ENCODE results near the gene ORAI2. TPM values are rescaled to one million over a fixed set of nuclear protein-coding genes. Genes with fewer than 3 reads are reported as not detected.

ORAI2 gene
- total RNA-seq, 1 donor from 2014 or later = 20.0 TPM

DNA sequence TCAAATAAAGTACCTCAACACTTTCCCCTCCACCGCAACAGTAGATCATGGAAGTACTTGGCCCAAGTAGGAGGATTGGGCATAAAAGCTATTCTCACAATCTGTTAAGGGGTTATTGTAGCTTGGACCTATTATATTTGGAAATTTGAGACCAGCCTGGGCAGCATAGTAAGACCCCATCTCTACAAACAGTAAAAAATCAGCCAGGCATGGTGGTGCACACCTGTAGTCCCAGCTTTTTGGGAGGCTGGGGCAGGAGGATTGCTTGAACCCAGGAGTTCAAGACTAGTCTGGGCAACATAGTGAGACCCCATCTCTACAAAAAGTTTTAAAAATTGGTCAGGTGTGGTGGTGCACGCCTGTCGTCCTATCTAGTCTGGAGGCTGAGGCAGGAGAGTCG, 24.0 kb upstream of the ORAI2 start:
- intact Hi-C loops (cut with DNase I) = no loop called here
- peaks cover 92% of the 10 kb centered on the region for H3K36me3 ChIP-seq

DNA sequence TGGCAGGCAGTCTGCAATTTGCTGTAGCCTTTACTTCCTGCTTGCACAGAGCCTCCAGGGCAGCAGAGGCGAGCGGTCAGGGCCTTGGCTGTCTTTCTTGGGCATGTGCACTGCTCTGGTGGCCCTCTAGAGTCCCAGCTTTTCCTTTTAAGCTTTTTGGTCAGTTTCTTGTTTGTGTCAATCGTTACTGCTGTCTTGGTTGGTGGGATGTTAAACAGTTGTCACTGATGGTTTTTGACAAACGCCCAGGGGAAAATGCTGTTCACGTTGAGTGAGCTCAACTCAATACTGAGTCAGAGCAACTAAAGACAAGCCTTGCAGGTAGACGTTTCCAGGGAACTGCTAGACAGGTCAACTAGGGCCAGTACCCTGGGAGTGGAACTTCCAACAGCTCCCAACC, 23.3 kb upstream of the ORAI2 start:
- TF ChIP-seq, protein P1, sequence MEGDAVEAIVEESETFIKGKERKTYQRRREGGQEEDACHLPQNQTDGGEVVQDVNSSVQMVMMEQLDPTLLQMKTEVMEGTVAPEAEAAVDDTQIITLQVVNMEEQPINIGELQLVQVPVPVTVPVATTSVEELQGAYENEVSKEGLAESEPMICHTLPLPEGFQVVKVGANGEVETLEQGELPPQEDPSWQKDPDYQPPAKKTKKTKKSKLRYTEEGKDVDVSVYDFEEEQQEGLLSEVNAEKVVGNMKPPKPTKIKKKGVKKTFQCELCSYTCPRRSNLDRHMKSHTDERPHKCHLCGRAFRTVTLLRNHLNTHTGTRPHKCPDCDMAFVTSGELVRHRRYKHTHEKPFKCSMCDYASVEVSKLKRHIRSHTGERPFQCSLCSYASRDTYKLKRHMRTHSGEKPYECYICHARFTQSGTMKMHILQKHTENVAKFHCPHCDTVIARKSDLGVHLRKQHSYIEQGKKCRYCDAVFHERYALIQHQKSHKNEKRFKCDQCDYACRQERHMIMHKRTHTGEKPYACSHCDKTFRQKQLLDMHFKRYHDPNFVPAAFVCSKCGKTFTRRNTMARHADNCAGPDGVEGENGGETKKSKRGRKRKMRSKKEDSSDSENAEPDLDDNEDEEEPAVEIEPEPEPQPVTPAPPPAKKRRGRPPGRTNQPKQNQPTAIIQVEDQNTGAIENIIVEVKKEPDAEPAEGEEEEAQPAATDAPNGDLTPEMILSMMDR (IDR thresholded peaks at IDR 0.05) = no peak
- Histone ChIP-seq H3K4me3 (no peak overlapping the region), H3K4me1 (no peaks in the 10 kb centered on the region), H3K27ac (no peak overlapping the region), H3K27me3 (no peaks in the 10 kb centered on the region), H3K9me3 (no peaks in the 10 kb centered on the region), H3K36me3 (peaks cover 94% of the 10 kb centered on the region)
- no peak for ATAC-seq
- no peak for DNase-seq
- intact Hi-C loops (cut with DNase I) = loop anchor here (10.0 kb wide), 1 partner anchor 55 kb away; the partner anchor contains the start of genes ALKBH4 and LRWD1

More for the DNA sequence above, 24.0 kb upstream of the ORAI2 start:
- H3K4me3 ChIP-seq = no peak overlapping the region
- DNase-seq (no peak), ATAC-seq (no peak)
- H3K9me3 ChIP-seq = no peaks in the 10 kb centered on the region
- TF ChIP-seq, protein P1 (IDR thresholded peaks at IDR 0.05) = no peak
- H3K27me3 ChIP-seq = no peaks in the 10 kb centered on the region
- H3K4me1 ChIP-seq = no peaks in the 10 kb centered on the region
- no peak overlapping the region for H3K27ac ChIP-seq

DNA sequence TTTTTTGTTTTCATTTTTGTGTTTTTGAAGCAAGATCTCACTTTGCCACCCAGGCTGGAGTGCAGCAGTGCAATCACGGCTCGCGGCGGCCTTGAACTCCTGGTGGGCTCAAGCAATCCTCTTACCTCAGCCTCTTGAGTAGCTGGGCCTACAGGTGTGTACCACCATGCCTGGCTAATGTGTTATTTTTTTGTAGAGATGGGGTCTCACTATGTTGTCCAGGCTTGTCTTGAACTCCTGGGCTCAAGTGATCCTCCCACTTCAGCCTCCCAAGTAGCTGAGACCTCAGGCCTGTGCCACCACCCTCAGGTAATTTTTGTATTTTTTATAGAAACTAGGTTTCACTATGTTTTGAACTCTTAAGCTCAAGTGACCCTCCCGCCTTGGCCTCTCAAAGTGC, 22.5 kb upstream of the ORAI2 start:
- Histone ChIP-seq H3K36me3 (peaks cover 91% of the 10 kb centered on the region), H3K27me3 (no peaks in the 10 kb centered on the region), H3K9me3 (no peaks in the 10 kb centered on the region), H3K4me3 (no peak overlapping the region), H3K4me1 (no peaks in the 10 kb centered on the region), H3K27ac (no peak overlapping the region)
- intact Hi-C loops (cut with DNase I) = loop anchor here (10.0 kb wide), 1 partner anchor 54 kb away; the partner anchor contains the start of genes ALKBH4 and LRWD1
- no peak for ATAC-seq
- DNase-seq = no peak
- TF ChIP-seq, protein P1 (IDR thresholded peaks at IDR 0.05) = no peak

DNA sequence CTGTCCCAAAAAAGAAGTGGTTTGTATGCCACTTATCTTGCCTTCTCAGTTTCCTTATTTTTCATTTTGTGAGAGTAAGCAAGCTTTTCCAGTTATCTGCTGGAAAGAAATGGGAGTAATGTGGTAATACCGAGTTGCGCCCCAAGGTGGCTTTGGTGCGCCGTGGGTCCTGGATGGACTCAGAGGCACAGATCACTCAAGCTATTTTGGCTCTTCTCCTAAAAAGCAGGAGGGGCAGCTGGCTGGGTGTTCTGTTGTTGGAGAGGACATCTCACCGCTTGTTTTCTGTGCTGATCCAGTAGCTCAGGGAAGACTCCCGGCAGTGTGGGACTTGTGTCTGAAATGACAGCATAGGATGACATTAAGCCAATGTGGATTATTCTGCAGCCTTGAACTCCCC, 20.8 kb upstream of the ORAI2 start:
- Histone ChIP-seq H3K9me3 (no peaks in the 10 kb centered on the region), H3K4me3 (no peak overlapping the region), H3K4me1 (no peaks in the 10 kb centered on the region), H3K36me3 (peaks cover 88% of the 10 kb centered on the region), H3K27ac (no peak overlapping the region), H3K27me3 (no peaks in the 10 kb centered on the region)
- DNase-seq = no peak
- TF ChIP-seq, protein P1 (IDR thresholded peaks at IDR 0.05) = peak; percentile 49
- peak; percentile 59 for ATAC-seq
- intact Hi-C loops (cut with DNase I) = loop anchor here (10.0 kb wide), 1 partner anchor 52 kb away; the partner anchor contains the start of genes ALKBH4 and LRWD1

DNA sequence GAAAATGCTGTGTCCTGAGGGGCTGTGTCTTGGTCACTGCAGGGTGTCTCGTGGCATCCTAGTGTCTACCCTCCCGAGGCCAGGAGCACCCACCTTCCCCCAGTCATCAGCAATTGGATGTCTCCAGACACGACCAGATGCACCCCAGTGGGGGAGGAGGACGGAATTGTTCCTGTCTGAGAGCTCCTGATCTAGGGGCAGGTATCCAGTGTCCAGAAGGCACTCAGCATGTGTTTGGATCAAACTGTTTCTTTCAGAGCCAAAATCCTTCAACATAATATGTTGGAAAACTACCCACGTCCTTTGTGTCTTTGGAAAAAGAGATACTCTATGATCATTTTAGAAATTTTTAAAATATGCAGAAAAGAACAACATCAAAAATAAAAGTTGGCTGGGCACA, 20.3 kb upstream of the ORAI2 start:
- Histone ChIP-seq H3K27me3 (no peaks in the 10 kb centered on the region), H3K4me1 (no peaks in the 10 kb centered on the region), H3K9me3 (no peaks in the 10 kb centered on the region), H3K4me3 (no peak overlapping the region), H3K27ac (no peak overlapping the region), H3K36me3 (peaks cover 83% of the 10 kb centered on the region)
- ATAC-seq = no peak
- DNase-seq = no peak
- TF ChIP-seq, protein P1 (IDR thresholded peaks at IDR 0.05) = no peak
- intact Hi-C loops (cut with DNase I) = loop anchor here (10.0 kb wide), 1 partner anchor 52 kb away; the partner anchor contains the start of genes ALKBH4 and LRWD1

DNA sequence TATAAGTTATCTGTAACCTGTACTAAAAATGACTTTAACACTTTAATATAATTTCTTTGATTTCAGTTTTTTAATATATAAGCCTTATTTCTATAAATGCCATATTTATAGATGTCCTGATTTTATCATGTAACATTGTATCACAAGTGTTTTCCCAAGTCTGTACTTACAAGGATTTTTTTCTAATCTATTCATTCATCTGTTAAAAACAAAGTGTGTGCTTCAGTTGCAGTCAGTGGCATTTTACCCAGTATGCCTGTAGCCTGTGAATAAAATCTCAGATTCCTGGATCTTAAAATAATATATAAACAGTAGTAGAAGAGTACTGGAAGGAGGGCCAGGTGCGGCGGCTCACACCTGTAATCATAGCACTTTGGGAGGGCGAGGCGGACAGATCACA, 19.8 kb upstream of the ORAI2 start:
- Histone ChIP-seq H3K27me3 (no peaks in the 10 kb centered on the region), H3K4me1 (no peaks in the 10 kb centered on the region), H3K36me3 (peaks cover 78% of the 10 kb centered on the region), H3K9me3 (no peaks in the 10 kb centered on the region), H3K4me3 (no peak overlapping the region), H3K27ac (no peak overlapping the region)
- ATAC-seq = no peak
- no peak for DNase-seq
- TF ChIP-seq, protein P1 (IDR thresholded peaks at IDR 0.05) = no peak
- intact Hi-C loops (cut with DNase I) = loop anchor here (10.0 kb wide), 1 partner anchor 51 kb away; the partner anchor contains the start of genes ALKBH4 and LRWD1
